Measurements from ENCODE around the gene PRDM16.

The PRDM16 gene

DNA sequence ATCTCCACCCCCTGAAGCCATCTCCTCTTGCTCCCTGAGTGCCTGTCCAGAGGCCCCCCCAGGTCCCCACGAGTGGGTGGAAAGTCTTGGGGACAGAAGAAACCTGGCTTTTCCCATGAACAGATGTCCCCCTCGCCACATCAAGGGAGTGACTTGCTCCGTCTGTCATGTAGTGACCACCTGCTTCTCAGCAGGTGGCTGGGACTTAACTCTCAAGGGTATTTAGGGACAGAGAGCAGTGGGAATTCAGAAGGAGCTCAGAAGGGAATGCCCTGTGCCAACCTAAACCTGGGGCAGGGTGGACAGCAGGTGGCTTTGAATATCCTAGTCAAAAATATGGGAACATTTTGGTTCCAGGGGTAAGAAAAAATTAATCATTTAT, 139.8 kb downstream of the PRDM16 start:
- no peak for DNase-seq (ENCODE audit: low read depth)

GRCh38 chr1:3209201-3209600, 140.2 kb downstream of the PRDM16 start:
- no peak for DNase-seq (ENCODE audit: low read depth)

GRCh38 chr1:3211582-3212375, 142.8 kb downstream of the PRDM16 start:
- no peak for DNase-seq (ENCODE audit: low read depth)

DNA sequence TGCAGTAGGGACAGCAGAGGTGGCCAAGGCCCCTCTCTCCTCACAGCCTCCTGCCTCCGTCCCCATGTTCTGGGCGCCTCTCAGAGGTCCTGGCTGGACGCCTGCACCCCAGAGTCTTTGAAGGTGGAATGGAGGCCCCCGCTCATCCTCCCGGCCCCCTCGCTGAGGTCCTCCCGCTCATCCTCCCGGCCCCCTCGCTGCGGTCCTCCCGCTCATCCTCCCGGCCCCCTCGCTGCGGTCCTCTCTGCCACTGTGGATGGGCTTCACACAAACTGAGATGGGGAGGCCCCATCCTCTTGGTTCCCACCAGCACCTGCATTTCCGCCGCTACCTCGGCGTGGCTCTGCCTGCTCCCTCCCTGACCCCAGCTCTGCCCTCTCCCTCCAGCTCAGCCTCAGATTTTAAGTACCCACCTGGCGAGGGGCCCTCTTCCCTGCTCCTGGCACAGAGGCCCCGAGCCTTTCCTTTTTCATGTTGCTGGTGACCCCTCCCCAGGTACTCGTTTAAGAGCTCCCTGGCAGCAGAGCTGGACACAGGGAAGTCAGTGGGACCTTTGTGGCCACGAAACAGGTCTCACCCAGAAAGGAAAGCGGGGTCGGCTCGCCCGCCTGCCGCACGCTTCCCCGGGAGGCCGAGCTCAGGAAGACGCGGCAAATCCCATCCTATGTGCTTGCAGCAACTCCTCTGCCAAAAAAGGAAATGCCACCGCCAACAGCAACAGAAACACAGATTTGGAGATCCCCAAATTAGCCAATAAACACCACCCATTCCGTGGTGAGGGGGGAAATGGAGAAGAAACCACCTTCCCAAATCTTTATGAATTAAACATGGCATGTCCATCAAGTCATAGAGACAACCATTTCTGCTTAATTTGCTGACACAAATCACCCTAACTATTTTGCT, 143.7 kb downstream of the PRDM16 start:
- DNase-seq (ENCODE audit: low read depth) = no peak

DNA sequence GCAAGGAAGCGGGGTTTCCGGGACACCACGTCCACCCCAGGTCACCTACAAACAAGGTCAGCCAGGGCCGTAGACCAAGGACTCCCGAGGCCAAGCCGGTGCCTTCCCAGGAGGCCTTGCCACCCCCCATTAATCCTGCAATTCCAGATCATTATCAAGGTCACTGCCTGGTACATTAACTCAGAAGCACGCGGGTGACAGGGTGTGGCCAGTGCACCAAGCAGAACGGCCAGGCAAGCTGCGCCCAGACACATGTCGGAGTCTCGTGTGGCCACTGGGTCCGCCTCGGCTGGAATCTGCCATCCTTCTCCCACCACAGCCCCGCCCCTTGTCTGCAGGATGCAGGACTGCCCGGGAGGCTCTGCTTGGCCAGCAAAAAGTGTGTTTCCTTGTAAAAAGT, 144.7 kb downstream of the PRDM16 start:
- DNase-seq (ENCODE audit: low read depth) = no peak

DNA sequence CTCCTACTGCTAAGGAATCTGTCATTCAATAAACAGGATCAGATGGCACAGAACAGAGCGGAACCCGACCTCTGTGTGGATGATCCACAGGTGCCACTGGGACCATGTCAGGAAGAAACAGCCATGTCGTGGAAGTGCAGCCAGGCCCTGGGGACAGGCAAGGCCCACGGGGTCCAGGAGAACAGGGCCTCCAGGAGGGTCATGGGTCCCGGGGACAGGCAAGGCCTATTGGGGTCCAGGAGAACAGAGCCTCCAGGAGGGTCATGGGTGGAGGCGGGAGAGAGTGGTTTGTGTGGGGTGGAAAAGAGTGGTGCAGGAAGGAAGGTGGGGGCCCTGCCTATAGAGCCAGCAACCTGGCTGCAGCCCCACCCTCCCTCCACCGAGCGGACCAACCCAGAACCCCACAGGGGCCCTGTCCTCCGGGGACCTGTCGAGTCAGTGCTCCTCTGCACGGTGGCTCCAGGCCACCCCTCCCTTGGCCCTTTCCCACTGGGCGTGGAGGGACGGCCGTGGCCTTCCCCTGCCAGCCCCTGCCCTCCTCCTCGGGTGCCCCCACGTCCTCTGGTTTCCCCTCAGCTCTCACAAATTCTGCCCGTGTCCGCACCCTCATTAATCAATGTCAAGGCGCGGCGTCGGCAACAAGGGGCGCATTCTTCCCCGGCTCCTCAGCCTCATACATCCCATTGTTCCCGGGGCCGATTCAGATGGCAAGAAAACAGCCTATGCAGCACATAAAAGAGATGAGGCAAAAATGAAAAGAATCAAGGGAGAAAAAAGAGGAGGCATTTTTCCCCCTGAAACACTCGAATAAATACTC, 146.4 kb downstream of the PRDM16 start:
- DNase-seq (ENCODE audit: low read depth) = no peak

DNA sequence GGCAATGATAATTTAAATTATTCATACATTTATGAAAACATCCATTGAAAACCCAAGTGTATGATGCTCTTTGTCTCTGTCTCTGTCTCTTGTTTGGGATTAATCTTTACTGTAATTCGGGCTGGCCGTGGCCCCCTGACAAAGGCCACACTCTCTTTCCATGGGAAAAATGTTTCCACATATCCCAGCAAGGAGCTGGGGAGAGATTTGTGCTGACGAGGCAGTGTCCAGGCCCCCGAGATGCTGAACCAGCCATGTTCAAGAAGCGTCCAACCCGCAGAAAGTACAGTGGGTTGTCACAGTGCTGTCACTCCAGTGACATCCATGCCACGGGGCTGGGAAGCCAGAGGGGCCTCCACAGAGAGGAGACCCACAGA, 147.0 kb downstream of the PRDM16 start:
- DNase-seq (ENCODE audit: low read depth) = no peak

DNA sequence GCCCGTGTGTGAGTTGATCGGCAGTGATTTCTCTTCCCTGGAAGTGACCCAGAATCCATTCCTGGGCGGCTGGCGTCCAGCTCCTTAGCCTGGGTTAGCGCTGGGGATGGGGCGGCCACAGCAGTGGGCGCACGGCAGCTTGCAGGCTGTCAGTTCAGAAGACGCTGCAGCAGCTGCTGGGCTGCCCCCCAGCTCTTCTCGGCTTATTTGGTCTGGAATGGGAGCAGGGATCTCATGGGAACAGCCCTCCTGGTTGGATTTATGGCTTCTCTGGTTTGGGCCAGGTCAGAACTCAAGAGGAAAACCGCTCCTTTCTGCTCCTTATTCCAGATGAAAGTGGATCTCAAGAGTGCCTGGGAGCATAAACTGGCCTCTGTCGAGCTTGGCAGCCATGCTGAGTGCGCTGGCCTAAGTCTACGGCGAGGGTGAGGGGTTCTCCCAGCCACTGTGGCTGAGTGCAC, 148.2 kb downstream of the PRDM16 start:
- no peak for DNase-seq (ENCODE audit: low read depth)

- no peak for DNase-seq (ENCODE audit: low read depth)
These were observed 149.1 kb downstream of the PRDM16 start for GRCh38 chr1:3217979-3218679.

DNA sequence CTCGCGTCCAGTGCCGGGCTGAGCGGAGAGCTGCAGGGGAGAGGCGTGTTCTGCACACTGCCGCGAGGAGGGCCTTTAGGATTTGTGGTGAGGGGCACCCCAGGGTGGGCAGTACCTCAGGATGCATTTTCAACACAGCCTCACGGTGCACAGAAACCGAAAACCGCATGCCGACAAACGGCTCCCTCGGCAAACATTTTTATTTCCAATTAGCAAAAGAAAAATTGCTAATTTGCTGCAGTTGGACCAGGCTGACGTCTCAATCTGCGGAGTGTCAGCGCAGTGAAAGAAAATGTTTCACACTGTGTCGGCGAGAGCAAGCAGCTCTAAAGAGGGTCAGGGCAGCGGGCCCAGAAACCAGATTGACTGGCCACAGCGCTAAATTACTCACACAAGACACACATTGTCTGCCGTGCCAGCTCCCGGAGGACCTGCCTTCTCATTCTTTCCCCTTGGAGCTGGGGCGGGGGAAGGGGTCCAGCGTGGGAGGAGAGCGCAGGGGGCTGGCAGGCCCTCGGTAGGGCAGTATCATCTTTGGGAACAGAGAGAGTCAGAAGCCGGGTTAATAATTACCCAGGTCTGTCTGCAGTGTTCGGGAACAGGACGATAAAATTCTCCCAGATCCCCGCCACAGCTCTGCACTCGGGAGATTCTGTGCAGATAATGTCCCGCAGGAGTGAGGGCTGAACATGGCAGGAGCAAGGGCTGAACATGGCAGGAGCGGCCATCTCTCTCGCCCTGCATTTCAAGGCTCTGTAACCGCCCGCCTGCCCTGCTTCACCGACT, 150.2 kb downstream of the PRDM16 start:
- no peak for DNase-seq (ENCODE audit: low read depth)

GRCh38 chr1:3219791-3220467, 150.9 kb downstream of the PRDM16 start:
- DNase-seq (ENCODE audit: low read depth) = no peak

- DNase-seq (ENCODE audit: low read depth) = no peak
These were observed 152.4 kb downstream of the PRDM16 start for GRCh38 chr1:3221112-3222041.

GRCh38 chr1:3222042-3222692, 153.2 kb downstream of the PRDM16 start:
- no peak for DNase-seq (ENCODE audit: low read depth)

DNA sequence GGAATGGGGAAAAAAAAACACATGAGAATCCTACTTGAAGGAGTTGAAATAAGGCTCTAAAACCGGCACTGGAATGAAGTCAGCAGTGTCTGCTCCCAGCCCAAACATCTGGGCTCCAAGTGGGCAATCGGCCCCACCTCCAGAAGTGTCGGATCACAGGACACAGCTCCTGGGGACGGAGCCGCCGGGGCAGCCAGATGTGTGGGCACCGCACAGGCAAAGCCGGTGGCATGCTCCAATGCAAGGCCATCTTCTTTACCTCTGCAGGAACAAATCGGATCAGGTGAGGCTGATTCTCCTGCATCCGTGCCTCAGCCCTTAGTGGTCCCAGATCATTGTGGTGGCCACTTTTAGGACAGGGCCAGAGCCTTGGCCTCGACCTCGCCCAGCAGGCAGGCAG, 156.7 kb downstream of the PRDM16 start:
- DNase-seq (ENCODE audit: low read depth) = no peak

GRCh38 chr1:3226191-3226590, 157.2 kb downstream of the PRDM16 start:
- DNase-seq (ENCODE audit: low read depth) = no peak

GRCh38 chr1:3226701-3227350, 157.8 kb downstream of the PRDM16 start:
- DNase-seq (ENCODE audit: low read depth) = no peak

GRCh38 chr1:3227351-3227704, 158.3 kb downstream of the PRDM16 start:
- DNase-seq (ENCODE audit: low read depth) = no peak

DNA sequence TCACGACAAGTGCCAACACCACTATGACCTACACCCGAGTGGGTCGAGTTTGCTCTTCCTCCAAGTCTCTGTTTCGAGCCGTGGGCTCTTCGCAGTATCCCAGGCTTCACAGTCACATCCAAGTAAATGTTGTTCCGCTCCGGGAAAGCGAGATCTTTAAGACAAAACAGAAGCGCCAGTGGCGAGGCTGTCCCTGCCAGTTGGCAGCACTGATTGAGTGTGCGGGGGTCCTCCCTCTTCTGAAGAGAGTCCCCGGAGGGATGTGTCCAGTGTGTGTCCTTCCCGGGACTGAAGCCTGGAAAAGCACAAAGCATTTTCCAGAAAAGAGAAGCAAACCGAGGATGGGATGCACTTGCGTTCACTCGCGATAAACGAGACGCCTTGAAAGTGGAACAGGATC, 158.9 kb downstream of the PRDM16 start:
- DNase-seq (ENCODE audit: low read depth) = no peak
